SK-N-MC (cell line): ENCODE results near the gene HOXB9.

Experiments used
- DNase-seq: peaks from one replicate; pipeline ENCODE4 v3.0.0-alpha.2; 2011; ENCODE audit warnings: low read depth, low spot score
- H3K27ac ChIP-seq: fragments of 200-600 bp; sonication (generic); 2 replicates; pipeline ENCODE4 v1.5.1; 2016; ENCODE audit warnings: mixed run types
- H3K36me3 ChIP-seq: fragments of 200-600 bp; sonication (generic); 2 replicates; pipeline ENCODE4 v1.6.1; 2017; ENCODE audit warnings: antibody characterized with exemption, low read length, mixed read lengths; ENCODE audit not compliant: insufficient read depth
- H3K4me3 ChIP-seq: fragments of 200-600 bp; sonication (generic); 2 replicates; pipeline ENCODE4 v1.5.1; 2016
- H3K9ac ChIP-seq: fragments of 200-600 bp; sonication (generic); 2 replicates; pipeline ENCODE4 v1.8.0; 2017; ENCODE audit warnings: mixed run types, mixed read lengths; ENCODE audit not compliant: insufficient read length
- H3K9me3 ChIP-seq: fragments of 200-600 bp; sonication (generic); 2 replicates; pipeline ENCODE4 v1.6.1; 2017; ENCODE audit warnings: low read depth, mild to moderate bottlenecking, antibody characterized with exemption, low read length, moderate library complexity, mixed read lengths
- EZH2 ChIP-seq: fragments of 200-600 bp; sonication (generic); IDR thresholded peaks from one replicate; pipeline ENCODE4 v1.6.1; 2017; ENCODE audit warnings: antibody characterized with exemption
- FOXP2 ChIP-seq: optimal IDR thresholded peaks from 2 replicates; pipeline ENCODE3; 2011; ENCODE audit warnings: mild to moderate bottlenecking, moderate library complexity; ENCODE audit not compliant: insufficient read depth; ENCODE audit errors: extremely low read length, control extremely low read depth
- POLR2AphosphoS5 ChIP-seq: IDR thresholded peaks from 2 replicates; pipeline ENCODE4 v1.6.1; 2012; ENCODE audit warnings: mild to moderate bottlenecking, low read depth, low read length, borderline replicate concordance

Gene HOXB9

DNA sequence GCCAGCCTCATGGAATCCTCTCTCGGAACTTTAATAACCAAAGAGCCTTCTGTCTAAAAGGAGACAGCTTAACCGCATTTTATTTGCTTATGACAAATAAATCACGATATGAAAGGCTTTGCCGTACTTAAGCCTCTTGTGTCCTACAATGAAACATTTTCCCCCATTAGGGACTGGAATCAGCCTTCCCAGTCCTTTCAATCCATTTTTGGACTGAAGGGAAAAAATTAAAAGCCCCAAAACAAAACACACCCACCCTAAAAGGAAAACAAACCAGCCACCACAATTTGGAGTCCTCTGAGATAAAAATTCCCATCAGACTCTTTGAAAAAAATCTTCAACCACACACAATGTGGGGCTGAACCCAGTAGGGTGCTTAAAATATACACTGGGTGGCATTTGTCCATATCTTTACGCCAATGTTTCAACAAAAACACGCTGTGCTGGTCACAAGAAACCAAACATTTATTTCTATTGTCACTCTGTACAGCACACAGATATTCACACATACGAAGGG is 51.0 kb downstream of the HOXB9 start:
- peak overlapping the region; percentile 23 for H3K9ac ChIP-seq
- H3K36me3 ChIP-seq: peaks cover 9% of the 10 kb centered on the region; the same call in 1 of the 2 replicates
- H3K27ac ChIP-seq: peak overlapping the region; percentile 11; the same call in 1 of the 2 replicates
- TF ChIP-seq EZH2 (no peak), POLR2AphosphoS5 (no peak), FOXP2 (no peak)
- no peak for DNase-seq
- H3K9me3 ChIP-seq: no peaks in the 10 kb centered on the region
- H3K4me3 ChIP-seq: no peak overlapping the region

DNA sequence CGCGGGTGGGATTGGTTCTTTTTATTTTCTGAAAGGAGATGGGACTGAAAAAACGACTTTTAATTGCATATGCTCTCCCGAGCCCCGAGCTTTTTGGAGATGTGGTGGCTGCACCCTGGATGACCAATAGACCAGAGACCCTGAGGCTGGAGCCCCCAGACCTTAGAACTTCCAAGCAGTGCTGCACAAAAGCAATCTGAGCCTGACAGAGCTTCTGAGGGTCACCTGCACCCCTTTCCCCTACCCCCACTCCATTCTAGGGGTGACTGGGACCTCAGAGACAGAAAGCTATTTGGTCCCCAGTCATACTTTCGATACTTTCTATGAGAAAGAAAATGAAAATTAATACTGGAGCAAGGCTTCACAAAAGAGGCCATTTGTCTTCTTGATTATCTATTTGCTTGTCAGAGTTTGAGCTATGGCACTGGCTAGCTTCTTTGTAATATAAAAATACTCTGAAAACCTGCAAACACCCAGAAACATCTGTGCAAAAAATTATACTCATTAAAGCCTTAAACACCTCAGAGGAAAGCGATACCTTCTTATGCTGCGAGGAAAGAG is 51.6 kb downstream of the HOXB9 start:
- Histone ChIP-seq H3K9me3 (no peaks in the 10 kb centered on the region), H3K36me3 (peaks cover 9% of the 10 kb centered on the region; the same call in 1 of the 2 replicates), H3K4me3 (no peak overlapping the region), H3K9ac (no peak overlapping the region), H3K27ac (peak overlapping the region; percentile 11; the same call in 1 of the 2 replicates)
- TF ChIP-seq EZH2: no peak
- TF ChIP-seq FOXP2: no peak
- TF ChIP-seq POLR2AphosphoS5: no peak
- DNase-seq: no peak

DNA sequence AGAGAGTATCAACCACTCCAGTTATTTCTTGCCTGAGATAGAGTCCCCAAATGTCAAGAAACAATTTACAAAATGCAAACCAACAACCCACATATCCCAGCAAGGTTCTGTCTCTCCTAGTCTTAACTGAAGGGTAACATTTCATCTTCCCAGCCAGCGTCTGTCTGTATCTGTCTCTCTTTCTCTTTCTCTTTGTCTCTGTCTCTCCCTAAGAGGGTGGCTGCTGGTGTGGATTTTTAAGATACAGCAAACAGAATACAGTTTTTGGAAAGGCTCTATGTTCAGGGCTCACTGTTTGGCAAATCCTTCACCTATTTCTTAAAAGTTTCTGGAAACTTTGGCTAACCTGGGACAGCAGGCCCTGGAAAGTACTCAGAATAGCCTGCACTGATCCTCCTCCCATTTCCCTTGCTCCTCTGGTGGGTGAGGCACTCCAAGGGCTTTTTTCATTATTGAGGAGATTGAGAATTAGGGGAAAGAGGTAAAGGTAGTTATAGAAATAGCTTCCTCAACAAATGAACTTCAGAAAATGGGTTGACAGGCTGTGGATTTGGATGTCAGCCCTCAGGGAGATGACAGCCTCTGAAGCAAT is 54.2 kb downstream of the HOXB9 start:
- Histone ChIP-seq H3K9me3 (no peaks in the 10 kb centered on the region), H3K4me3 (no peak overlapping the region), H3K36me3 (peaks cover 9% of the 10 kb centered on the region; the same call in 1 of the 2 replicates), H3K27ac (no peak overlapping the region), H3K9ac (no peak overlapping the region)
- no peak for DNase-seq
- no peak for TF ChIP-seq EZH2
- no peak for TF ChIP-seq POLR2AphosphoS5
- no peak for TF ChIP-seq FOXP2
